Measurements from ENCODE around the gene GTF3C5. TPM values are rescaled to one million over a fixed set of nuclear protein-coding genes. Genes with fewer than 3 reads are reported as not detected.
A peak's percentile ranks its signal among the peaks of the same experiment; 100 is the strongest.
"Not testable (repeated sequence)": the region's sequence is repeated elsewhere in the genome, so short reads cannot be mapped to it uniquely, and the experiment has no call there.

GTF3C5 gene
- total and polyA plus RNA-seq, 10 of the 15 experiments (the other 5 are each of a cell fraction or from before 2014, with no cell fraction given), result 2.2 to 81.1 (median 68.7) TPM

GRCh38 chr9:133061019-133061763, 30.4 kb downstream of the GTF3C5 start:
- DNase-seq (ENCODE audit: low read depth, low spot score); H3K9me3 ChIP-seq (replicated peaks; ENCODE audit: control insufficient read depth, insufficient read depth, low read length); POLR2A ChIA-PET; RAD21 ChIA-PET (ENCODE audit: unreplicated experiment); FAIRE-seq; H3K27ac ChIP-seq (ENCODE audit: control insufficient read depth, insufficient read depth); H3K36me3 ChIP-seq (ENCODE audit: control insufficient read depth in 2 of 2, insufficient read depth in 2 of 2, low read length in 1 of 2); BruUV-seq (replicated peaks); H4K20me1 ChIP-seq (ENCODE audit: control insufficient read depth, insufficient read depth); H3K9ac ChIP-seq (ENCODE audit: control insufficient read depth, insufficient read depth, low read length); H3K4me3 ChIP-seq; H3K4me2 ChIP-seq (ENCODE audit: control insufficient read depth, insufficient read depth); H3K27me3 ChIP-seq (replicated peaks in 1 of 2; ENCODE audit: control insufficient read depth in 2 of 2, insufficient read depth in 2 of 2, low read length in 1 of 2); intact Hi-C loops (cut with micrococcal nuclease; ENCODE audit: unreplicated experiment); H2AFZ ChIP-seq (ENCODE audit: control insufficient read depth, low read depth, low read length); H3K79me2 ChIP-seq (ENCODE audit: control insufficient read depth, insufficient read depth, low read length); in situ Hi-C loops (cut with MboI): not testable (repeated sequence)
- ChIA-PET SMC1A (ENCODE audit: uncharacterized antibody, unreplicated experiment) (interaction anchor here (0.6 kb wide), 1 partner anchor 12 kb away, joined by 3 read pairs; no protein-coding TSS in a partner anchor), CTCF (interaction anchor here (1.8 kb wide), 1 partner anchor 87 kb away, joined by 6 read pairs; no protein-coding TSS in a partner anchor)
- WGBS (ENCODE audit: insufficient coverage, insufficient replicate concordance, low lambda C conversion rate, missing lambda C conversion rate), result 89% methylated on average over 13 of the region's 14 CpGs
- peak; percentile 16; the same call in 2 of the 3 replicates for ATAC-seq
- peaks cover 27% of the 10 kb centered on the region for H3K4me1 ChIP-seq (ENCODE audit: control insufficient read depth, insufficient read depth, low read length)

GRCh38 chr9:133061764-133062145, 31.0 kb downstream of the GTF3C5 start, which contains the start of gene CEL:
CEL (plus strand) TSS chr9:133061981; CDS start chr9:133062003, 22 bp downstream.
- H4K20me1 ChIP-seq (ENCODE audit: control insufficient read depth, insufficient read depth); ATAC-seq; H2AFZ ChIP-seq (ENCODE audit: control insufficient read depth, low read depth, low read length); BruUV-seq (replicated peaks); intact Hi-C loops (cut with micrococcal nuclease; ENCODE audit: unreplicated experiment); H3K4me3 ChIP-seq; SMC1A ChIA-PET (ENCODE audit: uncharacterized antibody, unreplicated experiment); H3K9me3 ChIP-seq (replicated peaks; ENCODE audit: control insufficient read depth, insufficient read depth, low read length); FAIRE-seq; POLR2A ChIA-PET; H3K9ac ChIP-seq (ENCODE audit: control insufficient read depth, insufficient read depth, low read length); H3K27me3 ChIP-seq (replicated peaks in 1 of 2; ENCODE audit: control insufficient read depth in 2 of 2, insufficient read depth in 2 of 2, low read length in 1 of 2); H3K4me2 ChIP-seq (ENCODE audit: control insufficient read depth, insufficient read depth); H3K27ac ChIP-seq (ENCODE audit: control insufficient read depth, insufficient read depth); H3K36me3 ChIP-seq (ENCODE audit: control insufficient read depth in 2 of 2, insufficient read depth in 2 of 2, low read length in 1 of 2); H3K79me2 ChIP-seq (ENCODE audit: control insufficient read depth, insufficient read depth, low read length); CTCF ChIA-PET; RAD21 ChIA-PET (ENCODE audit: unreplicated experiment); DNase-seq (ENCODE audit: low read depth, low spot score); in situ Hi-C loops (cut with MboI): not testable (repeated sequence)
- 53% methylated on average over 4 of the region's 9 CpGs for WGBS (ENCODE audit: insufficient coverage, insufficient replicate concordance, low lambda C conversion rate, missing lambda C conversion rate)
- peaks cover 27% of the 10 kb centered on the region for H3K4me1 ChIP-seq (ENCODE audit: control insufficient read depth, insufficient read depth, low read length)

GRCh38 chr9:133062569-133062968, 31.8 kb downstream of the GTF3C5 start:
- SMC1A ChIA-PET (ENCODE audit: uncharacterized antibody, unreplicated experiment); H2AFZ ChIP-seq (ENCODE audit: control insufficient read depth, low read depth, low read length); H3K27ac ChIP-seq (ENCODE audit: control insufficient read depth, insufficient read depth); ATAC-seq; H3K79me2 ChIP-seq (ENCODE audit: control insufficient read depth, insufficient read depth, low read length); intact Hi-C loops (cut with micrococcal nuclease; ENCODE audit: unreplicated experiment); H3K9me3 ChIP-seq (replicated peaks; ENCODE audit: control insufficient read depth, insufficient read depth, low read length); H3K36me3 ChIP-seq (ENCODE audit: control insufficient read depth in 2 of 2, insufficient read depth in 2 of 2, low read length in 1 of 2); in situ Hi-C loops (cut with MboI); RAD21 ChIA-PET (ENCODE audit: unreplicated experiment); H3K27me3 ChIP-seq (replicated peaks in 1 of 2; ENCODE audit: control insufficient read depth in 2 of 2, insufficient read depth in 2 of 2, low read length in 1 of 2); H3K4me2 ChIP-seq (ENCODE audit: control insufficient read depth, insufficient read depth); BruUV-seq (replicated peaks); H3K4me3 ChIP-seq; FAIRE-seq; CTCF ChIA-PET; H3K9ac ChIP-seq (ENCODE audit: control insufficient read depth, insufficient read depth, low read length); DNase-seq (ENCODE audit: low read depth, low spot score); H4K20me1 ChIP-seq (ENCODE audit: control insufficient read depth, insufficient read depth); POLR2A ChIA-PET: not testable (repeated sequence)
- peaks cover 27% of the 10 kb centered on the region for H3K4me1 ChIP-seq (ENCODE audit: control insufficient read depth, insufficient read depth, low read length)
- 35% methylated on average over 3 of the region's 8 CpGs for WGBS (ENCODE audit: insufficient coverage, insufficient replicate concordance, low lambda C conversion rate, missing lambda C conversion rate)
